RWPE2 (cell line): ENCODE measurements around the gene NAV2.
A peak's percentile ranks its signal among the peaks of the same experiment; 100 is the strongest.

Experiments
- ATAC-seq: fragments of 200-7000 bp; cut with Tn5 transposase; 3 replicates; pipeline ENCODE4 v1.9.1; 2021; ENCODE audit warnings: low read depth
- DNase-seq: peaks from one replicate; pipeline ENCODE4 v3.0.0-alpha.2; 2020; ENCODE audit warnings: low spot score
- H3K27ac ChIP-seq: fragments of 450-650 bp; 2 replicates; pipeline ENCODE4 v1.5.1; 2017; ENCODE audit warnings: mild to moderate bottlenecking; ENCODE audit not compliant: poor library complexity, severe bottlenecking
- H3K27me3 ChIP-seq: fragments of 250-450 bp; sonication (Bioruptor Pico); 2 replicates; pipeline ENCODE4 v1.5.1; 2021; ENCODE audit warnings: mild to moderate bottlenecking, moderate library complexity; ENCODE audit not compliant: insufficient read depth, poor library complexity, severe bottlenecking
- H3K36me3 ChIP-seq: fragments of 250-450 bp; sonication (Bioruptor Pico); 2 replicates; pipeline ENCODE4 v1.5.1; 2020; ENCODE audit warnings: low read depth, mild to moderate bottlenecking, moderate library complexity
- H3K4me1 ChIP-seq: fragments of 250-450 bp; sonication (Bioruptor Pico); 2 replicates; pipeline ENCODE4 v1.5.1; 2021; ENCODE audit warnings: mild to moderate bottlenecking, moderate library complexity; ENCODE audit not compliant: insufficient read depth, poor library complexity, severe bottlenecking
- H3K4me3 ChIP-seq: fragments of 250-450 bp; sonication (Bioruptor Pico); 2 replicates; pipeline ENCODE4 v1.5.1; 2021; ENCODE audit warnings: mild to moderate bottlenecking, moderate library complexity; ENCODE audit not compliant: severe bottlenecking
- H3K9me3 ChIP-seq: fragments of 250-450 bp; sonication (Bioruptor Pico); 2 replicates; pipeline ENCODE4 v1.5.1; 2021; ENCODE audit warnings: mild to moderate bottlenecking, moderate library complexity; ENCODE audit not compliant: severe bottlenecking
- CTCF ChIP-seq: fragments of 450-650 bp; IDR thresholded peaks from one replicate; pipeline ENCODE4 v1.5.1; 2017; ENCODE audit warnings: mild to moderate bottlenecking, moderate library complexity; ENCODE audit not compliant: poor library complexity, severe bottlenecking

NAV2 gene

GRCh38 chr11:20093775-20094174 is 381.1 kb downstream of the NAV2 start:
- no peak for TF ChIP-seq CTCF
- Histone ChIP-seq H3K27ac (no peak overlapping the region), H3K36me3 (peaks cover 82% of the 10 kb centered on the region), H3K9me3 (no peaks in the 10 kb centered on the region), H3K4me3 (no peak overlapping the region), H3K4me1 (no peaks in the 10 kb centered on the region), H3K27me3 (no peaks in the 10 kb centered on the region)
- no peak for DNase-seq
- no peak for ATAC-seq

- Histone ChIP-seq H3K36me3 (peaks cover 79% of the 10 kb centered on the region), H3K27ac (no peak overlapping the region), H3K4me3 (no peak overlapping the region), H3K27me3 (no peaks in the 10 kb centered on the region), H3K4me1 (no peaks in the 10 kb centered on the region), H3K9me3 (no peaks in the 10 kb centered on the region)
- no peak for TF ChIP-seq CTCF
- ATAC-seq (no peak), DNase-seq (no peak)
Measured at GRCh38 chr11:20095189-20095588, 382.6 kb downstream of the NAV2 start.

DNA sequence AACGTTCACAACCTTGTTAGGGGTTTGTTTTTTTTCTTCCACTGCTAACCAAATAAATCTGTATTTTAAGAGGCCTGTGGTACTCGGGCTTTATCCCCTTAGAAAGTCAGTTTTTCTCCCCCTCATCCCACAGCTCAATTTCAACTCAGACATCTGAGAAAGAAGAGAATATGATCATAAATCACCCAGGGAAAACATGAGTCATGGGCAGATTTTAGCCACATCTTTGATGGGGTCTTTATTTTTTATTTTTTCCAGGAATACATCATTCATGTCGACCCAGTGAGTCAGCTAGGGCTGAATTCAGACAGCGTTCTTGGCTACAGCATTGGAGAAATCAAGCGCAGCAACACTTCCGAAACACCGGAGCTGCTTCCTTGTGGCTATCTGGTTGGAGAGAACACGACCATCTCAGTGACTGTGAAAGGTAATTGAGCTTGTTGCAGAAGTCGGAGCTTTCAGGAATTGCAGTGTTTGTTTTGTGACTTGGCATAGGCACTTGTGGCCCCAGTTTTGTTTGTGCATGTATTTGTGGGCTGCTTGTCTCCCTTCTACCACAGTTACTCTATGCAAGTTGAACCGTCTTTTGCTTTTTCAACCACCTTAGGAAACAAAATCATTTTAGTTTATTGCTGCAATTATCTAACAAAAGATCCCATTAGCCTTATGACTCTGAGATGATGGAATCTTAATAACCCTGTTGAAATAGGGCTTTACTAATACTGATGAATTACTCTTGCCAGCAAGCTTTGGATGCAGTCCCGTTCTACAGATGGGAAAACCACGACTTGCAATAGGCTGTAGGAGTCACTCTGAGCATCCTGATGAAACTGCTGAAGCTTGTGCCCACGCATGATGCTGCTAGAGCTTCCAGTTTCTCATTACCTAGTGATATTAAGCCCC is 384.9 kb downstream of the NAV2 start:
- peaks cover 78% of the 10 kb centered on the region for H3K36me3 ChIP-seq

DNA sequence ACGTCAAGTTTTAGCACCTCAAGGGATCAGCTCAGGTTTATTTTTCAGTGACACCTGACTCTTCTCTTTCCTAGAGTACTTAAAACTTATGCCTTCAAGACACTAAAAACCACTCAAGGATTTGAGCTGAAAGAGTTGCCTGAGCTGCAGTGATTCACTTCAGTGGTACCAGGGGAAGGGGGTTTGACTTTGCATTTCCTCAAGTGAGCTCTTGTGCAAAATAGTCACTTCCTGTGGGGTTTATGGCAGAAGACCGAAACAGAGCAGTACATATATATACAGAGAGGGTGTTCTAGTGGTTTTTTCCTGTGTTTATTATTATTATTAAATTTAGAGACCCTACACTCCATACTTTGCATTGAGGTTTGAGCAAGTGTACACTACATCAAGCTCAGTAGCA is 386.9 kb downstream of the NAV2 start:
- Histone ChIP-seq H3K27ac (no peak overlapping the region), H3K9me3 (no peaks in the 10 kb centered on the region), H3K36me3 (peaks cover 82% of the 10 kb centered on the region), H3K4me3 (no peak overlapping the region), H3K4me1 (no peaks in the 10 kb centered on the region), H3K27me3 (no peaks in the 10 kb centered on the region)
- ATAC-seq (no peak), DNase-seq (no peak)
- TF ChIP-seq CTCF, result no peak

More for the DNA sequence above, 384.9 kb downstream of the NAV2 start:
- H3K27me3 ChIP-seq, result no peaks in the 10 kb centered on the region
- no peaks in the 10 kb centered on the region for H3K4me1 ChIP-seq
- no peak for TF ChIP-seq CTCF
- no peaks in the 10 kb centered on the region for H3K9me3 ChIP-seq
- no peak overlapping the region for H3K4me3 ChIP-seq
- no peak for DNase-seq
- no peak for ATAC-seq
- H3K27ac ChIP-seq, result peak overlapping the region; percentile 1

GRCh38 chr11:20102397-20102796 is 389.8 kb downstream of the NAV2 start:
- TF ChIP-seq CTCF, result no peak
- DNase-seq (no peak), ATAC-seq (no peak)
- no peaks in the 10 kb centered on the region for H3K27me3 ChIP-seq
- no peaks in the 10 kb centered on the region for H3K4me1 ChIP-seq
- H3K36me3 ChIP-seq, result peaks cover 65% of the 10 kb centered on the region
- H3K4me3 ChIP-seq, result no peak overlapping the region
- H3K9me3 ChIP-seq, result no peaks in the 10 kb centered on the region
- H3K27ac ChIP-seq, result no peak overlapping the region
